UCSD-AML1 (cell line): ENCODE data around the gene OR9Q1.
"Not testable (repeated sequence)": the region's sequence is repeated elsewhere in the genome, so short reads cannot be mapped to it uniquely, and the experiment has no call there.

Experiments used
- DNase-seq: peaks from one replicate; lab custom pipeline; 2025; ENCODE audit not compliant: unreplicated experiment; lab: John Stamatoyannopoulos, UW

Gene OR9Q1

GRCh38 chr11:58127350-58127749 is 103.7 kb downstream of the OR9Q1 start:
- DNase-seq: no peak

DNA sequence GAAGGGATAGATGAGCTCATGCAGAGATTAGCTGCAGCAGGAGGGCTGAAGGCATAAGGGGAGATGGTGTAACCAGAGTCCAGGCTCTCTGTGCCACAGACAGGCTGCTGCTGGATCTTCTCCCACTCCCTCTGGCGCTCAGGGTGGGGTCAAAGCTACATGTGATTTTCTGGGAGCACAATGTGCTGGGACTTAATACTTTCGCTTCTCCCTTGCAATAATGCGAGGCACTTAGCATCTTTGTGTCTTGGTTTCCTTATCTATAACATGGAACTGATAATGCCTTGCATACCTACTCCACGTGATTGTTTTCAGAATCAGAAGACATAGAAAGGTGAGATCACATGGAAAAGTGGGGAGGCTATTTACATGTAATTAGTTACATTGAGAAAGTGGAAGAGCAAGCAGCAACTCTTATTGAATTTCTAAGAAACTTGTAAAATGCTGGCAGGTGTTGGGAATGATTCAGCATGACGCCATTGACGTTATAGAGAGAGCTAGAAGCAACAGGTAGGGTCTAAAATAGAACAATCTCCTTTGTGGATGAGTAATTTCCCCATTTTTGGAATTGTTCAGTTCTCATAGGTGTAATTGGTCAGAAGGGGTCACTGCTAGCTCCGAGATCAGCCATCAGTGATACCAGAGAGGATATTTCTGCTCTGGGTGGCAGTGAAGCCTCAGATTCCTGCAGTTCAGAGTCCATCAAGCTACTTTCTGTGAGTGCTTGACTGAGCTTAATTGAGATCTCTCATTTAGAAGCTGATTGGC is 109.8 kb downstream of the OR9Q1 start:
- no peak for DNase-seq

- DNase-seq: no peak
Observed at GRCh38 chr11:58134151-58134550, 110.5 kb downstream of the OR9Q1 start.

GRCh38 chr11:58135171-58135570 is 111.5 kb downstream of the OR9Q1 start:
- DNase-seq: no peak

DNA sequence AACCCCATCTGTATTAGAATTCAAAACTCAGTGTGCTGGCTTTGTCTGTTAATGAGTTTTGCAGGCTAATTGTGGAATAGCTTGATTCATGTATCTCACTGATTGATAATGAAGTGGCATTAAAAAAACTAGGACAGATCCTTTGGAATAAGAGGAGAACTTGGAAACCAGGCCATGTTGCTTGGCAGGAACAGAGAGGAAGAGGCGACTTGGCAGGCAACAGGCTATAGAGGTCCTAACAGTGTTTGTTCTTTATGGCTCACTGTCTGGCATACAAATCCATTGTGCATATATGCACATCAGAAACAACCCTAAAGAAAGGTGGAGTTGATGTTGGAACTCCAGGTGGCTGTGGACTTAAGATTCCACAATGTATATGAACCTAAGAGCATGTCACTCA is 119.1 kb downstream of the OR9Q1 start:
- DNase-seq: no peak

DNA sequence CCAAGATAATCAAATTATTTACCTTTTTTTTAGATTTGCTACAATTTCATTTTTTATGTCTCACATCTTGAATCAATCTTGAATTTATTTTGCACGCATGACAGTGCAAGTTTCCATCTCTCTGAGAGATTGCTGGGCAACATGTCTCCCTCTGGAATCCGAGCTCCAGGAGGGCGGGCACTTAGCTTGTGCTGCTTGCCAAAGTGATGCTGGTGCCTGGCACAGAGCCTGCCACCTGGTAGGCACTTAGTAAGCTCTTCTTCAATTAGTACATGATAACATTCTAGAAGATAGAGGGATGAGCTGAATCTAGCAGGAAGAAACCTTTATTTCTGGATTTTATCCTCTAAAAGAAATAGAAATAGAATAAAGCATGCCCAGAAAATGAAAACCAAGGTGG is 129.1 kb downstream of the OR9Q1 start:
- DNase-seq: no peak

GRCh38 chr11:58164389-58164788 is 140.7 kb downstream of the OR9Q1 start:
- DNase-seq: no peak

GRCh38 chr11:58164990-58165389 is 141.3 kb downstream of the OR9Q1 start:
- DNase-seq: no peak

DNA sequence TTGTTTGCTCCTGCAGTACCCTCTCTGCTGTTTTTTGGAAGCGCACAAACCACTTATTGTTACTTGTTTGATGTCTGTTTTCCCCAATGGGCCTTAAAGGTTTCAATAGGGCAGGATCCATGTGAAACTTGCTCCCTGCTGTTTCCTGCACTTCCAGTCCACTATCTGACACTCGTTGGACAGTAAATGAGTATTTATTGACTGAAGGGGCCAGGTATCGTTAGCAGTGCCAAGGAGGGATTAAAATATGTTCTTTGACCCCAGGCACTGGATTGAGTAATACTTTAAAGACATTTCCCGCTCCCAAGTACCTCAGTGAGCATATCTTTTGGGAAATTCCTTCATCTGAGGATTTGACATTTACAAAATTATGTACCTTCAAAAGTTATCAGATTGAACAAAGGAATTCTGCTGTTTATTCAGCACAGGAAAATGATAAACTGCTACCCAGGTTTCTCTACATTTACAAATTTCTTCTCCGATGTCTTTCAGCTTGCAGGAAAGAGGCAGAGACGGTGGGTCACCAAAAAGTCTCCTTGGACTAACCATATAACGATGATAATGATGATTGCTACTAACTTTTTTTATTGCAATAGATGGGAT is 141.9 kb downstream of the OR9Q1 start:
- no peak for DNase-seq

- no peak for DNase-seq
Observed at GRCh38 chr11:58177409-58178054, 153.9 kb downstream of the OR9Q1 start.

DNA sequence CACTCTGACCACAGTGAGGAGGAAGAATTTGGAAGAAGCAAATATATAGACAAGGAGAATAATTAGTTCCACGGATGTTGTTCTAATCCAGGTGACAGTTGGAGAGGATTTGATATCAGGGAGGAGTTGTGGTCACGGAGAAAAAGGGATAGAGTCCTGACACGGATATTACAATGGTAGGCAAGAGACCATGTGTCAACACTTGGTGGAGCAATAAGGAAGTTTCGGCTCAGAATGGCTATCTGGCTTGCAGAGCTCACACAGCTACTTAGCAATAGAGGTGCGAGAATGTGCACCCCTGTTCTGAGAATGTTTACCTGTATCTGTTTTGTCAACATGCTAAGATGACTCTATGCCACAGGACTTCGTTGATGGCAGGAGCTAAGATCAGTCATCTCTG is 154.8 kb downstream of the OR9Q1 start:
- no peak for DNase-seq

DNA sequence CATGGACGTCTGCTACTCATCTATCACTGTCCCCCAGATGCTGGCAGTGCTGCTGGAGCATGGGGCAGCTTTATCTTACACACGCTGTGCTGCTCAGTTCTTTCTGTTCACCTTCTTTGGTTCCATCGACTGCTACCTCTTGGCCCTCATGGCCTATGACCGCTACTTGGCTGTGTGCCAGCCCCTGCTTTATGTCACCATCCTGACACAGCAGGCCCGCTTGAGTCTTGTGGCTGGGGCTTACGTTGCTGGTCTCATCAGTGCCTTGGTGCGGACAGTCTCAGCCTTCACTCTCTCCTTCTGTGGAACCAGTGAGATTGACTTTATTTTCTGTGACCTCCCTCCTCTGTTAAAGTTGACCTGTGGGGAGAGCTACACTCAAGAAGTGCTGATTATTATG is 156.0 kb downstream of the OR9Q1 start:
- DNase-seq: no peak

- no peak for DNase-seq
Observed at GRCh38 chr11:58186938-58187337, 163.3 kb downstream of the OR9Q1 start.

DNA sequence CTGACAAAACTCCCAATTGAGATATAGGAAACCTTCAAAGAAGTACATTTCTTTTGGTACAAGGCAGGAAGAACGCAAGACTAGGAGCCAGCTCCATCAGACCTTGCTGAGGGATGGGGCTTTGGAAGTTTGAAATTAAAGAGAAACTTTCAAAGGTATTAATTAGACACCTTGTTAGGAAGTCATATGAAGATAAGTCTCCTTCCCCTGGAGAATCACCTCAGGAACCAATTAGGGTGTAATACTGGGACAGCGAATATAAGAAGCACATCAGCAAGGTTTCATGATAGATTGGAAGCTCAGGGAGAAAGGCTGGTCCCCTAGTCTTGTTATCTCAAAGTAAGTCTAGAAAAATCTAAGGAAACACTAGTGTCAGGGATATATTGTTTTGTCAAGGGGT is 165.1 kb downstream of the OR9Q1 start, which contains the start of gene OR9Q2:
OR9Q2 (plus strand) TSS at position 301 of the 400 bp plus-strand sequence. CDS start 1,421 bp downstream, outside the sequence.
- DNase-seq: no peak

- DNase-seq: no peak
Observed at GRCh38 chr11:58192229-58192628, 168.5 kb downstream of the OR9Q1 start.

GRCh38 chr11:58193391-58193790 is 169.7 kb downstream of the OR9Q1 start:
- no peak for DNase-seq

DNA sequence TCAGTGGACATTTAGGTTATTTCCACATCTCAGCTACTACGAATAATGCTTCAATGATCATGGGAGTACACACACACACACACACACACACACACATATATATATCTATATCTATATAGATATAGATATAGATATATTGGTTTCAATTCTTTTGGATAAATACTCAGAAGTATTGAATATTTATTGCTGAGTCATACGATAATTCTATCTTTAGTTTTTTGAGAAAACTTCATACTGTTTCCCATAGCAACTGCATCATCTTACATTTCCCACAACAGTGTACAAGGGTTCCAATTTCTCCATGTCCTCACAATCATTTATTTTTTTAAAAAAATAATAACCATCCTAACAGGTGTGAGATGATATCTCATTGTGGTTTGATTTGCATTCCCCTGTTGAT is 172.3 kb downstream of the OR9Q1 start:
- no peak for DNase-seq

DNA sequence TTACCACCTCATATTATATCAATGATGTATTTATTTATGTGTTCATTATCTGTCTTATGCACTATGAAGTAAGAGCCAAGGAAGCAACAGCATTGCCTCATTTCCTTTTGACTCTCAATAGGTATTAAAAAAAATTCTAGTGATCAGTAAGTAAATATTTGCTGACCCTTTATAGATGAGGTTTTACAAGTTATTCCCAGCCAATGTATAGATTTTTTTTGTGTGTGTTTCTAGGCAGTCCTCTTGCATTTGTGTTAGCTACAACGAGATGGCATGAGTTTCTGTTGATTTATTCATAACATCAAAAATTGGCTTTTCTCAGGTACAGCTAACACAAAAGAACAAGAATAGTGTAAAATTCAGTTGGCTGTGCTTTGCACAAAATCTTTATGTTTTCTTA is 175.6 kb downstream of the OR9Q1 start:
- no peak for DNase-seq

- no peak for DNase-seq
Observed at GRCh38 chr11:58204042-58204441, 180.4 kb downstream of the OR9Q1 start, which contains the start of gene OR1S2. TSS of gene OR1S2 (minus strand) at chr11:58204142. CDS start at chr11:58204142, 0 bp downstream.

GRCh38 chr11:58212420-58212819 is 188.7 kb downstream of the OR9Q1 start, which contains the start of gene OR1S1:
TSS of gene OR1S1 (plus strand) at chr11:58212720.
- DNase-seq: not testable (repeated sequence)

- no peak for DNase-seq
Observed at GRCh38 chr11:58216476-58216875, 192.8 kb downstream of the OR9Q1 start.

DNA sequence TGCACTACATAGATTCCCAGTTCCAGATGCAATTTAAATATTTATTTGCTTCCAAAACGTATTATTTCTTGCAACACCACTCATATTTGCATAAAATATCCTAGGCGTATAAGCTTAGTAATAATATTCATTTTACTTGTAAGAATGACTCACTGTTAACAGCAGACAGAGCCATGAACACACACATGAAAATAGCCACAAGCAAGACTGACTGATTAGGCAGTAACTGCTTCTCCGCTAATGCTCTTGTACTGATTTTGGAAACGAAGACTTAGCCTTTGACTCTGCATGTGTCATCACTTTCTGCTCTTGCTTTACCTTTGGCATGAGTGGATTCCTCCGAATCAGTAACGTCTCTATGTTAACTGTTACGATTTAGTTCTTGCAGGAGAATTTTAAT is 199.0 kb downstream of the OR9Q1 start:
- no peak for DNase-seq
